Tibial artery (tissue), 4 donors: ENCODE data around the gene ABCG8.
"Not testable (repeated sequence)": the region's sequence is repeated elsewhere in the genome, so short reads cannot be mapped to it uniquely, and the experiment has no call there.

Experiments
- DNase-seq, 2 donors: peaks; one replicate each; pipeline ENCODE4 v3.0.0-alpha.2; 2019
- H3K27ac ChIP-seq, 2 donors: fragments of 200-600 bp; sonication (generic) in 1 of 2; 1 replicate in 1 of 2; 2 replicates in 1 of 2; pipeline ENCODE4 v1.5.1; 2018 to 2019; ENCODE audit warnings: mild to moderate bottlenecking in 1 of 2
- H3K27me3 ChIP-seq, 2 donors: fragments of 200-600 bp; sonication (generic) in 1 of 2; one replicate each; pipeline versions ENCODE4 v1.5.1 to v1.6.0; 2016 to 2019
- H3K36me3 ChIP-seq, 3 donors: fragments of 200-600 bp; sonication (generic) in 2 of 3; one replicate each; pipeline ENCODE4 v1.5.1; 2016 to 2019; ENCODE audit warnings: mild to moderate bottlenecking in 2 of 3
- H3K4me1 ChIP-seq, 4 donors: fragments of 200-600 bp; sonication (generic) in 2 of 4; 1 replicate in 3 of 4; 2 replicates in 1 of 4; pipeline ENCODE4 v1.5.1; 2016 to 2019
- H3K4me3 ChIP-seq, 2 donors: fragments of 200-600 bp; sonication (generic) in 1 of 2; 1 replicate in 1 of 2; 2 replicates in 1 of 2; pipeline ENCODE4 v1.5.1; 2018 to 2019; ENCODE audit warnings: mild to moderate bottlenecking in 2 of 2
- H3K9me3 ChIP-seq, 3 donors: fragments of 200-600 bp; sonication (generic) in 1 of 3; one replicate each; pipeline ENCODE4 v1.5.1; 2016 to 2019
- intact Hi-C: fragments of 100-400 bp; cut with DNase I; formaldehyde crosslinking; loops from one replicate; pipeline ENCODE4 v1.15.0; 2023; ENCODE audit warnings: low total_unique reads
- TF ChIP-seq, protein P1 (sequence below), 2 experiments: fragments of 200-600 bp in 1 of 2; fragments of 450-650 bp in 1 of 2; IDR thresholded peaks; one replicate each; pipeline ENCODE4 v1.5.1; 2017 to 2019; ENCODE audit warnings: antibody characterized with exemption in 2 of 2, mild to moderate bottlenecking in 1 of 2, moderate library complexity in 1 of 2

Gene ABCG8

DNA sequence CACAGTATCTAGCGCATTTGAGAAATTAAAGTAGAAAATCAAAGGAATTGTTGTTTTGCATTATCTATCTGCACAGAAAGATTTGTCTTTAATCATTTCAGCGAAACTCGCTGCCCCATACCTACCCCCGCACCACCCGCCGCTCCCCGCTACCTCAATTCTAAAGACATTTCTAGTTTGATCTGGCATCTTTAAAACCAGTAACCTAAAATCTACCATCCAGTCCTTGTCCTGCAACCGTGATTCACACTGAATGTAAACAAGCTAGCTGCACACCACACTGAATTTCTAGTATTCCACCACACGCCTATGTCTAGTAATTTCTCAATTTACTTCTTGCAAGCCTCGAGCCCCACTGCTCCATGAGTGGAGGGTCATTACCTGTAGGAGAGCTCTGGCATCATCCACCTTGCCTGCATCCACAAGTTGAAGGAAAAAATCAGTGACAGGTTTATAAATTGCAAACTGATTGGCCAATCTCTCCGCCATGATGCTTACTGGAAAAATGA is 60.1 kb downstream of the ABCG8 start:
- peaks cover 31 to 58% (median 48%) of the 10 kb centered on the region in 3 donors for H3K36me3 ChIP-seq
- DNase-seq, result no peak
- no peaks in the 10 kb centered on the region for H3K27me3 ChIP-seq
- no peak overlapping the region for H3K4me3 ChIP-seq
- TF ChIP-seq, protein P1, sequence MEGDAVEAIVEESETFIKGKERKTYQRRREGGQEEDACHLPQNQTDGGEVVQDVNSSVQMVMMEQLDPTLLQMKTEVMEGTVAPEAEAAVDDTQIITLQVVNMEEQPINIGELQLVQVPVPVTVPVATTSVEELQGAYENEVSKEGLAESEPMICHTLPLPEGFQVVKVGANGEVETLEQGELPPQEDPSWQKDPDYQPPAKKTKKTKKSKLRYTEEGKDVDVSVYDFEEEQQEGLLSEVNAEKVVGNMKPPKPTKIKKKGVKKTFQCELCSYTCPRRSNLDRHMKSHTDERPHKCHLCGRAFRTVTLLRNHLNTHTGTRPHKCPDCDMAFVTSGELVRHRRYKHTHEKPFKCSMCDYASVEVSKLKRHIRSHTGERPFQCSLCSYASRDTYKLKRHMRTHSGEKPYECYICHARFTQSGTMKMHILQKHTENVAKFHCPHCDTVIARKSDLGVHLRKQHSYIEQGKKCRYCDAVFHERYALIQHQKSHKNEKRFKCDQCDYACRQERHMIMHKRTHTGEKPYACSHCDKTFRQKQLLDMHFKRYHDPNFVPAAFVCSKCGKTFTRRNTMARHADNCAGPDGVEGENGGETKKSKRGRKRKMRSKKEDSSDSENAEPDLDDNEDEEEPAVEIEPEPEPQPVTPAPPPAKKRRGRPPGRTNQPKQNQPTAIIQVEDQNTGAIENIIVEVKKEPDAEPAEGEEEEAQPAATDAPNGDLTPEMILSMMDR (IDR thresholded peaks at IDR 0.05), result no peak
- H3K9me3 ChIP-seq, result no peaks in the 10 kb centered on the region
- no peak overlapping the region for H3K27ac ChIP-seq
- H3K4me1 ChIP-seq, result no peaks in the 10 kb centered on the region
- intact Hi-C loops, result no loop called here

DNA sequence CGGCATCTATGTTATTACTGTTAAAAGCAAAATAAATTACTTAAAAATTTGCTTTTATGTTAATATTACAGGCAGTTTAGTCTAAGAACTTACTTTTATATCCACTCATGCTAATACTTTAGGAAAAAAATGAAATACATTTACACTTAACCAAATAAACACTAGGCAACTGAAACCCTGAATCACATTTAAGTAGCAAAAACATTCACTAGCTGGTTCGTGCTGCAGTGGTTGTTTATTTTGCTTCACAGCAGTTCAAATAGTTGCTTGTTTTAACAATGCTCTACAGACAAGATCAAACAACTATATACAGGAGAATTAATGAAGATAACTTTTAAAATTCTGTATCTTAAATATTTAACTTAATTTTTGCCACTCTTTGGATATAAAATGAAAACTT is 60.8 kb downstream of the ABCG8 start:
- no peaks in the 10 kb centered on the region for H3K27me3 ChIP-seq
- H3K9me3 ChIP-seq, result no peaks in the 10 kb centered on the region
- peaks cover 28 to 61% (median 41%) of the 10 kb centered on the region in 3 donors for H3K36me3 ChIP-seq
- intact Hi-C loops, result no loop called here
- TF ChIP-seq, protein P1 (IDR thresholded peaks at IDR 0.05), result no peak
- DNase-seq, result no peak
- no peak overlapping the region for H3K4me3 ChIP-seq
- H3K27ac ChIP-seq, result no peak overlapping the region
- no peaks in the 10 kb centered on the region for H3K4me1 ChIP-seq

DNA sequence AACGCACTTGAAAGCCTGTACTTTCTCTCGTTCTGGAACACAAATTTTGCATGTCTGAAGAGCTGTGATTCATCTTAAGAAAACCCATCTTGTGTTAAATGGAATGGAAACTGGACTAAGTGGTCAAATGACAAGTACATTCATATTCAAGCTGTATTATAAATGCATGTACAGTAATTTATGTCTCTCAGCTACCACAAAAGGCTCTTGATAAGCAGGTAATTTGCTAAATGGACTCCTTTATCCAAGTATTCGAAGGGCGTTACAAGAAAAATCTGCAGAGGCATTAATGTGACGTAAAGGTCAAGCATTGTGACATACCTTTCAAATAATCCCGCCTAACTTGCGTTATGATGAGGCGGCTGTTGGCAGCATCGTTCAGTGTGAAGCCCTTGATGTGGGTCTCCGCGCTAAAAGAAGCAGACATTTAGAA is 66.6 kb downstream of the ABCG8 start:
- intact Hi-C loops, result no loop called here
- Histone ChIP-seq H3K9me3 (no peaks in the 10 kb centered on the region), H3K36me3 (peaks cover 16 to 40% (median 24%) of the 10 kb centered on the region in 3 donors), H3K27ac (no peak overlapping the region), H3K4me1 (no peaks in the 10 kb centered on the region), H3K27me3 (no peaks in the 10 kb centered on the region), H3K4me3 (no peak overlapping the region)
- TF ChIP-seq, protein P1 (IDR thresholded peaks at IDR 0.05), result no peak
- no peak for DNase-seq

DNA sequence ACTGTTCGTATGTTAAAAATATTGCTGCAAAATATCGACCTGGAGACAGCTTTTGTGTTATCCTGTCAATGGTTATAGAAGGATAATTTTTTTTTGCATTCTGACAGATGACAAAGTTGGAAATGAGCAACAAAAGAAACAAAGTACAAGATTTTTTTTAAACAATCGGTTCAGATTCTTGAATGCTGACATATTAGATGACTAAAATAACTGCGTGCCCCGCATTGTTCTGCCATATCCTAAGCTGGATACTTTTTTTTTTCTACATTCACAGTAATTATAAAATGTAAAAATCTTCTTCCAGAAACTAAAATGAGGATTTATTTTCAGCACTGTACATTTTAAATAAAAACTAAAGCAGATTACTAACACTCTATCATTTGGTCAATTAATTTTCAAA is 67.1 kb downstream of the ABCG8 start:
- H3K27ac ChIP-seq, result no peak overlapping the region
- no peaks in the 10 kb centered on the region for H3K9me3 ChIP-seq
- intact Hi-C loops, result no loop called here
- TF ChIP-seq, protein P1 (IDR thresholded peaks at IDR 0.05), result no peak
- no peaks in the 10 kb centered on the region for H3K4me1 ChIP-seq
- no peaks in the 10 kb centered on the region for H3K27me3 ChIP-seq
- no peak for DNase-seq
- H3K36me3 ChIP-seq, result peaks cover 16 to 42% (median 22%) of the 10 kb centered on the region in 3 donors
- no peak overlapping the region for H3K4me3 ChIP-seq

- TF ChIP-seq, protein P1 (IDR thresholded peaks at IDR 0.05), result no peak
- Histone ChIP-seq H3K27me3 (no peaks in the 10 kb centered on the region), H3K9me3 (no peaks in the 10 kb centered on the region), H3K36me3 (peaks cover 16 to 43% (median 16%) of the 10 kb centered on the region in 3 donors), H3K4me1 (no peaks in the 10 kb centered on the region), H3K27ac (no peak overlapping the region), H3K4me3 (no peak overlapping the region)
- DNase-seq, result no peak
- intact Hi-C loops, result no loop called here
Observed at GRCh38 chr2:43906448-43907109, 67.8 kb downstream of the ABCG8 start.

DNA sequence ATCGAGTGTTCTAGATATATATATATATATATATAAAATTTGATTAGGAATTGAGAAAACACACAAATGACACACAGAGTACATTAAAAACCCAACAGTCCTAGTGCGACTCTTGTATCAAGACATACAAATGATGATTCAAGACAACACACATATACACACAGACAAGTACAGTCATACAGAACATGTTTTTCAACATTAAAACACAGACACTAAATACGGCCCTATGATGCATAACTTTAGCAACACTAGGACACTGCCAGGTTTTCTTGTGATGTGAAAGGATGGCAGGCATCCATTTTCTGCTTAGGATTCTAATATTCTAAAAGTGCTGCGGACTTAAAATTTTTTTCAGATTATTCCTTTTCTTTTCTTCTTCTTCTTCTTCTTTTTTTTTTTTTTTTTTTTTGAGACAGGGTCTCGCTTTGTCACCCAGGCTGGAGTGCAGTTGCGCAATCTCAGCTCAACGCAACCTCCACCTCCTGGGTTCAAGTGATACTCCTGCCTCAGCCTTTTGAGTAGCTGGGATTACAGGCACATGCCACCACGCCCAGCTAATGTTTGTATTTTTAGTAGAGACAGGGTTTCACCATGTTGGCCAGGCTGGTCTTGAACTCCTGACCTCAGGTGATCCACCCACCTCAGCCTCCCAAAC is 72.5 kb downstream of the ABCG8 start:
- H3K36me3 ChIP-seq, result peaks cover 24 to 44% (median 29%) of the 10 kb centered on the region in 3 donors
- H3K9me3 ChIP-seq, H3K4me3 ChIP-seq, H3K4me1 ChIP-seq, H3K27ac ChIP-seq, H3K27me3 ChIP-seq, intact Hi-C loops, DNase-seq: not testable (repeated sequence)
